Activated CD8-positive, alpha-beta memory T cell treated with anti-CD3 and anti-CD28 coated beads, Interleukin-2, amount 50 U/mL, for 24 hours (primary cell): ENCODE results near the gene RUFY3.

Experiments used
- DNase-seq: peaks from one replicate; pipeline ENCODE4 v3.0.0-alpha.2; 2020; ENCODE audit errors: extremely low read depth

The RUFY3 gene

DNA sequence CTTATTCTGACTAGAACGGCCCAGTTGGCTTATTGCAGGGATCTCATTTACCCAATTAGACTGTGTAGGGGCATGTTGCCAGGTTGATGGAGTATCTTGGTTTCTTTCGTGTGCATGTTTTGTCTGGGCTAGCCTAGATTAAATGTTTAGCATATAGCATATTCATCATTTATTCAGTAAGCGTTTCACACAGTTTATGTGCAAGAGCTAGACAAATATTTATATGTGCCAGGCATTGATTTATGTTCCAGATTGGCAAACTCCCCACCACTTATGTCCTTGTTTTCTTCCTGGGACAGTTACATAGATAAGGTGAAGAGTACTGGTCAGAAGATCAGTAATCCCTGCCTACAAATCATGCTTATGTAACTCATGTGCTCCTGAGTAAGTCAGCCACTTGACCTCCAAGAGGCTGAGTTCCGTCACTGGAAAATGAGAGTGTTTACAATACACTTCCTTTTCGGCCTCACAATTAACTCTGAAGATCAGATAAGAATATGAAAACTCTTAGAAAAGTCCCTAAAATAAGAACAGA lies 57.2 kb downstream of the RUFY3 start:
- DNase-seq = no peak

DNA sequence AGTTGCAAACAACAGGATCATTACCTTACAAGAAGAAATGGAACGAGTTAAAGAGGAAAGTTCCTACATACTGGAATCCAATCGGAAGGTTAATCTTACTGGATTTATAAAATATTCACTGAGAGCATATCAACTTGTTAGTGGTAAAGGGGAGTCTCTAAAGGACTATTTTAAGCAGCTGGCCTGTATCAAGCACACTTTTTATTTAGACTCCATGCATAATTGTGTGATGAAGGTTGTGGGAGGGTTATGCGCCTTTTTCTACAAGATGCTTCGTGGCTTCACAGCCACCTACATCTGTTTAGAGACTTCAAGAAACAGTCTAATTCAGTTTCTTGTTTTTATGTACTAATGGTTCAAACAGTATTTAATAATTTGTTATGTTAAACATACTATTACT lies 61.3 kb downstream of the RUFY3 start:
- DNase-seq = no peak

DNA sequence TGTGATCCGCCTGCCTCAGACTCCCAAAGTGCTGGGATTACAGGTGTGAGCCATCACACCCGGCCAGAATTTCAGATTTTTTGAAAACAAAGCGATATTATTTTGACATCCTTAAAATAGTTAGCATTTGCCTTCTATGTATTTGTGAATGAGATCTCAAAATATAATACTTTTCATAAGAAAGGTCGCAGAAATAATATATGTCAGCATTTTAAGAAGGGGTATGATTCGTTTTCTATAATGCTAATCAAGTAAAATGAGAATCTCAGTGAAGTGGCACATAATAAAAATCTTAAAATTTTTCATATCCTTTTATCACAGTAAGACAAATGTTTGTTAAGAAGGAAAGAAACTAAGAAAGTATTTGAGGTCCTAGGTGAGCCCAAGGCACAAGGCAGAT lies 65.7 kb downstream of the RUFY3 start:
- no peak for DNase-seq

DNA sequence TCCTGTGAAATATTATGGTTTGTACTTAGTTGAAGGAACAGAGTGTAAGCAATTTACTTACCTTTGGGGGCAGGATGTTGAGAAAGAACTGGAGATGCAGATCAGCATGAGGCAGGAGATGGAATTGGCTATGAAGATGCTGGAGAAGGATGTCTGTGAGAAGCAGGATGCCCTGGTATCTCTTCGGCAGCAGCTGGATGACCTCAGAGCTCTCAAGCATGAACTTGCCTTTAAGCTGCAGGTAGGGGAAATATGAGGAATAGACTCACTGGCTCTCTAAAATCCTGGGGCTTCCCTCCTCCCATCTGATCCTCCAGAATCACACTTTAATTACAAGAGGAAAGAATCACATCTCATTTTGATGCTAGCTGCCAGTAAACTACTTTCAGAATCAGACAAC lies 67.0 kb downstream of the RUFY3 start:
- DNase-seq = no peak

DNA sequence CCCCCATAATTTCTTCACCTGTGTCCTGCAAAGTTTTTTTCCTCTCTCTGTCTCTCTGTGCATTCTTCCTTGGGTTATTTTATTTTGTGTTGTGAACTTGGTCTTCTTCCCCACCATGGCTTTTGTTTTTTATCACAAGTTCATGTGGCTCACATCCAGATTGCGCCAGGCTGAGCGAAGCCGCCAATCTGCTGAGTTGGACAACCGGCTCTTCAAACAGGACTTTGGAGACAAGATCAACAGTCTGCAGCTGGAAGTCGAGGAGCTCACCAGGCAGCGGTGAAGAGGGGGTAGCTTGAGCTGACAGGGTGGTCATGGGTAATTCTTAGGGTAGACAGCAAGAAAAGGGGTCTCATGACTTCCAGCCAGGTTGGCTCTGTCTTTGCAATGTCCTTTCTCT lies 71.9 kb downstream of the RUFY3 start:
- DNase-seq = no peak

DNA sequence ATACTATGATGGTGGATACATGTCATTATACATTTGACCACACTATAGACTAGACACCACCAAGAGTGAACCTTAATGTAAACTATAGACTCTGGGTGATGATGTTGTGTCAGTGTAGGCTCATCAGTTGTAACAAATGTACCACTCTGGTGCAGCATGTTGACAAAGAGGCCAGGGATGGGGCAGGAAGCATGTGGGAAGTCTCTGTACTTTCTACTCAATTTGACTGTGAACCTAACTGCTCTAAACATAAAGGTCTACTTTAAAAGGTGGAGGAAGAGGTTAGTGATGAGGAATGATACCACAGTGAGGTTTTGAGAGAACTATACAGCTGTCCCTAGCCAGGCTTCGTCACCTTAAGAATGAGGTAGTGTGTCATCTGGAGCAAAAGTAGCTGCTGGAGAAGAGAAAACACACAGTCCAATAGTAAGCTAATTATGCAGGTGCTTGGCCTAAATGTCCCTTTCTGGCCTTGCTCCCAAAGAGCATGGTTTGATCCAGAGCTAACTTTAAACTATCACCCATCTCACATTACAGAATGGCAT lies 79.6 kb downstream of the RUFY3 start:
- DNase-seq = no peak

DNA sequence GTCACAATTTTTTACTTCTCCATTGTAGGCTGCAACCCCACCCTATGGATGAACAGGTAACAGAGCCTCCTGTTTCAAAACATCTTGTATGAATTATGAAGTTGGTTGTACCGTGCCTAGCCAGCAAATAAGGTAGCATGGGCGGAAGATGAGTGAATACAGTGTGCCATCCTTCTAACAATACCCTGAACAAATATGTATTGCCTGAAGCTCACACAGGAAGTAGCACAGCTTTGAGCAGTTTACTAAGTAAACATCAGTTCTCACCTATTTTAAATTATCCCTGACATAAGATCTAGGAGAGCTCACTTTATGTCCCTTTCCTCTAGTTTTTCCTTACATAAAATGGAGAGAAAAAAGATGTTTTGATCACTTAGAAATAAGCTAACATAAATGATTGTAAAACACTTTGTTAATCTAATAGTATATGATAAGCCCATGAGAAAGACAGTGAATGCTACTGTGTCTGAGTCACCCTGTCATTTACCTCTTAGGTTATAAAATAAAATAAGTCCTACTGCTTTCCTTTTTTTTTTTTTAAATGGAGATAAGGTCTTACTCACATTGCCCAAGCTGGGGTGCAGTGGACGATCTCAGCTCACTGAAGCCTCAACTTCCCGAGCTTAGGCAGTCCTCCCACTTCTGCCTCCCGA lies 81.3 kb downstream of the RUFY3 start:
- no peak for DNase-seq

DNA sequence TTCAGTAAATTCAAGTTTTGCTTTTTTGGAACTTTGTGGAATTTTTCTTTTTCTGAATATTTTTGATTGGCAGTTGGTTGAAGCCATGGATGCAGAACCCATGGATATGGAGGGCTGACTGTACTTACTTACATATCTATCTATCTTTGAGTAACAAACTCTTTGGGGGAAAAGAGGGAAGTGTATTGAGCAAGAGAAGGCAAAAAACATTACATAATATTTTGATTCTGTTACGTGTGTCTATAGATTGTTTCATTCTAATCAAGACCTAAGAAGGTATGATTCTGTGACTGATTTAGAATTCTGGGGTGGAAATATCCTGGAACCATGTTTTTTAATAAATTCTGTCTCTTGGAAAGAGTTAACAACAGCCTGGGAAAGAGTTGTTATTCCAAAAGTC lies 86.4 kb downstream of the RUFY3 start:
- no peak for DNase-seq

DNA sequence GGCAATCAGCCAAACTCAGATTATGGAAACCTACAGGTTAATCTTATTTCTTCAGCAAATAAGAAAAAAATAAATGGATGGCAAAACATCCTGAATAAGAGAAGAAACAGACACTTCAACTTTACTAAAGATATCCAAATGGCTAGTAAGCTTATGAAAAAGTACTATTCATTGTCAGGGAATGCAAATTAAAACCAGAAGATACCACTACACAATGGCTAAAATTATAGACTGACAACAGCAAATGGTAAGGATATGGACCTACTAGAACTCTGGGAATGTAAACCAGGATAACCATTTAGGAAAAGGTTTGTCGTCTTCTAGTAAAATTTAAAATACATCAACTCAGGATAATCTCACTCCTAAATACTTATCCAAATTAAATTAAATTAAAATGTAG lies 93.6 kb downstream of the RUFY3 start:
- no peak for DNase-seq

DNA sequence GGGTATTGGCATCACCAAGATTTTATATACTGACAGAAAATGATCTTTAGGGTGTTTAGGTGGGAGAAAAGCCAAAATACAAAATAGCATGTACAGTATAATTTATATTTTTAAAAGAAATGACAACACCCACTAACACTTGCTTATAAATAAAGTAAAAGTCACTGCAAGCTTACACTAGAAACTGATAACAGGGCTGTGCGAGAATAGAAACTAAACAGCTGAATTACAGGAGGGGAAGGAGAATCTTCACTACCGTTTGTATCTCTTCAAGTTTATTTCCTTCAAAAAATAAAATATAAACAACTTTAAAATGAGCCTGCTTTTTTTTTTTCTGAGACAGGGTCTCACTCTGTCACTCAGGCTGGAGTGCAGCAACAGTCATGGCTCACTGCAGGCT lies 95.1 kb downstream of the RUFY3 start:
- DNase-seq = no peak

DNA sequence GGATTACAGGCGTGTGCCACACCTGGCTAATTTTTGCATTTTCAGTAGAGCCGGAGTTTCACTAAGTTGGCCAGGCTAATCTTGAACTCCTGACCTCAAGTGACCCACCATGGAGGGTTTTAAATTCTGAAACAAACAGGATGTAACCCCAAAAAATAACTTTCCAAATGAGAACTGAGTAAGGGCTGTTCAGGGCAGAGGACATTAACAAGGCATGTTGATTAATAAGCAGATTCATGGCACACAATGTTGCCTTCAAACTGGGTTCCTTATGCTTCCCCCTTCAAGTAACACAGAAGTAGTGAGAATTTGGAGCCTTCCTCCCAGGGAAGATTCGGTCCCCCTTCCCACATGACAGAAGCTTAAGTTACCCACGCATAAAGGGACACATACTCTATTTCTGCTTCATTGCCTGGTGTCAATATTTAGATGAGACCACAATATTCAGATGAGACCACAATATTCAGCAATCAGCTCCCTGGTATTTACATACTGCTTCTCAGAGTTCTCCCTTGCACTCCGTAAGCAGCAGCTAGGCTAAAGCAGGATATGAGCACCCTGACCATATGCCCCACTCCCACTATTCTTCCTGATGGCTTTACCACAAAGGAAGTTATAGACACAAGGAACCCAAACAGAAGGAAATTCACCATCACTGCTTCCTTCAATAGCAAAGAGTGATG lies 96.5 kb downstream of the RUFY3 start:
- DNase-seq = no peak

DNA sequence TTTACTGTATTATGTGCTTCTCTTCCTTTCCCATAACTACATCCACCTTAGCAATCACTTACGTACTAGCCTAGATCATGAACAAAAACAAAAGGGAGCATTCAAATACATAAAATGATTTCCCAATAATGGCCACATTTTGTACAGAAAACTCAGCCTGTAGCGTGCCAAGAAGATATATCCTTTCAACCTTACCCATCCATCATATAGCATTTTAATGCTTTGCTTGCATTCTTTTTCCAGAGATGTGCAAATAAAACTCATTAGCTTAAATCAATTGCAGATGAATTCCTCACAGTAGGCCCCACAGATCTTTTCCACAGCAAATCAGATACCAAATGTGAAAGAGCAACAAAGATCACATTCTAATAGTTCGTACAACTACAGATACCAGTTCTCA lies 97.2 kb downstream of the RUFY3 start:
- no peak for DNase-seq

DNA sequence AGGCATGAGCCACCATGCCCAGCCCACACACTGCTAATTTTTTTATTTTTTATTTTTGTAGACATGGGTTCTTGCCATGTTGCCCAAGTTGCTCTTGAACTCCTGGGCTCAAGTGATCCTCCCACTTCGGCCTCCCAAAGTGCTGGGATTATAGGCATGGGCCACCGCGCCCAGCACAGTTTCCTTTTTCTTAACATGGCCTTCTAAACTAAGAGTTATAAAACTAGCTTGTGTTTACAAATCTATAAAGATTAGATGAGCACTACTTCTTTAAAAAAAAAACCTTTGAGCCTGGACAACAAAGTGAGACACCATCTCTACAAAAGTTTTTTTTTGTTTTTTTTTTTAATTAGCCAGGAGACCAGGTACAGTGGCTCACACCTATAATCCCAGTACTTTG lies 107.3 kb downstream of the RUFY3 start:
- no peak for DNase-seq

DNA sequence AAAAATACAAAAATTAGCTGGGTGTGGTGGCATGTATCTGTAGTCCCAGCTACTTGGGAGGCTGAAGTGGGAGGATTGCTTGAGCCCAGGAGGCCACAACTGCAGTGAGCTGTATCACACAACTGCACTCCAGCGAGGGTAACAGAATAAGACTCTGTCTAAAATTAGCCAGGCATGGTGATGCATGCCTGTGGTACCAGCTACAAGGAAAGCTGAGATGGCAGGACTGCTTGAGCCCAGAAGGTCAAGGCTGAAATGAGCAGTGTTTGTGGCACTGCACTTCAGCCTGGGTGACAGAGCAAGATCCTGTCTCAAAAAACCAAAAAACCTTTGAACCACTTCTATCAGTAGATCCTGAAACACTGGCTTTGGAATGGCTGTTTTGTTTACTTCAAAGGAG lies 107.7 kb downstream of the RUFY3 start:
- DNase-seq = no peak

DNA sequence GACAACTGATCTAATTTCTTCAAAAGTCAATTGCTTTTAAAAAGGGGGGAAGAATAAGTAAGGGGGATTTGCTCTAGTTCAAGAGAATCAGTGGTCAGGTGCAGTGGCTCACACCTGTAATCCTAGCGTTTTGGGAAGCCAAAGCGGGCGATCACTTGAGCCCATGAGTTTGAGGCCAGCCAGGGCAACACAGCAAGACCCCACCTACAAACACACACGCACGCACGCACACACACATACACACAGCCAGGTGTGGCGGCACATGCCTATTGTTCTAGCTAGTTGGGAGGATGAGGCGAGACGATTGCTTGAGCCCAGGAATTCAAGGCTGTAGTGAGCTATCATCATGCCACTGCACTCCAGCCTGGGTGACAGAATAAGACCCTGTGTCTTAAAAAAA lies 108.3 kb downstream of the RUFY3 start:
- no peak for DNase-seq

DNA sequence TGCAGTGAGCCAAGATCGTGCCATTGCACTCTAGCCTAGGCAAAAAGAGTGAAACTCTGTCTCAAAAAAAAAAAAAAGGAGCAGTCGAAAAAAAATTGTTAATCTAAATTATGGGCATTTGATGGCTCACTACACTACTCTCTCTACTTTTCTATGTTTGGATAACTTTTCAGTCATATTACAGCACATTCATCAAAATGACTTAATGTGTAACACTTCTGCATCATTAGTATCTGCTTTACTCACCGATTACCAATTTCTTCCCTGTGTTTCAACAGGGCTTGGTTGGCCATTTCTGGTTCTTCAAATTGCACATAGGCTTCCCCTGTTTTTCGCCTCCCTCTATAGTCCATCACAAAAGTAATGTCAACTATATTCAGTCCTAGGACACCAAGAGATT lies 109.5 kb downstream of the RUFY3 start:
- DNase-seq = no peak

DNA sequence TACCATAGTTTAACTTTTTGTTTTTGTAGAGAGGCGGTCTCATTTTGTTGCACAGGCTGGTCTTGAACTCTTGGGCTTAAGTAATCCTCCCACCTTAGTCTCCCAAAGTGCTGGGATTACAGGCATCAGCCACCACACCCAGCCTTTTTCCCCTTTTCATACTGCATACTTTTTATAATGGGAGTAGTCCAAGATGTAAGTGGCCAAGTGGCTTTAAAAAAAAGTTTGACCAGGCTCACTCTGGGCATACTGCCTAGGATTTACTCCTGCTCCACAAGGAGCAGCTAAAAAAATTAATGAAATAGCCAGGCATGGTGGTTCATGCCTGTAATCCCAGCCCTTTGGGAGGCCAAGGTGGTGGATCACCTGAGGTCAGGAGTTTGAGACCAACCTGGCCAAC lies 111.9 kb downstream of the RUFY3 start:
- DNase-seq = no peak

DNA sequence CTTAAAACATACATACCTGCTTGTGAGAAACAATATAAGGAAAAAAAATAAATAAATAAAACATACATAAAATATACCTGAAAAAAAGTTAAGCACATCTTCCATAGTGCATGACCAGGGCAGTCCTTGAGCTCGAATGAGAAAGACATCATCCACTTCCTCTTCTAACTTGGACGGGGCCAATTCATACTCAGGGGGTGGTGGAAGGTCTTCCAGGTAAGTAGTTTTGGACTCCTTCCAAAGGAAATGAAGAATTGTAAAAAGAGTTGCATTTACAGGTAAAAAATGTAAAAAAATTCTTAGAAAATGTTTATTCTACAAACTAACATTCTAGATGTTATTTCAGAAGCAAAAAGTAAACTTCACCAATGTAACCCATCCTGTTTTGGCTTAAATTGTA lies 114.3 kb downstream of the RUFY3 start:
- no peak for DNase-seq

DNA sequence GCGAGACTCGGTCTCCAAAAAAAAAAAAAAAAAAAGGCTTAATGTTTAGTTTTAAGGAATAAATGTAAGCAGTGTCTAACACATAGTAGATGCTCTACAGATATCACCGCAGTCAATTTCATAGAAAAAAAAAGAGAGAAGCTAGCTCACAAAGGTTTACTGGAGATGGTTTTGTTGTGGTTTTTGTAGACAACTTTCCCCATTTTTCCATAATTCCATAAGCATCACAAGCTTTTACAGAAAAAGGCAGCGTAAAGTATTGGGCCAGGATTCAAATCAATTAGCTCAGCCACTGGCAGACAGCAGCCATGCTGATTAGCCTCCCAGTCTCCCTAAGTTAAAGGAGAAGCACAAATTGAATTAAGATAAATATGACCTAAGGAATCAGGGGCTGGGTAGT lies 116.4 kb downstream of the RUFY3 start:
- no peak for DNase-seq

DNA sequence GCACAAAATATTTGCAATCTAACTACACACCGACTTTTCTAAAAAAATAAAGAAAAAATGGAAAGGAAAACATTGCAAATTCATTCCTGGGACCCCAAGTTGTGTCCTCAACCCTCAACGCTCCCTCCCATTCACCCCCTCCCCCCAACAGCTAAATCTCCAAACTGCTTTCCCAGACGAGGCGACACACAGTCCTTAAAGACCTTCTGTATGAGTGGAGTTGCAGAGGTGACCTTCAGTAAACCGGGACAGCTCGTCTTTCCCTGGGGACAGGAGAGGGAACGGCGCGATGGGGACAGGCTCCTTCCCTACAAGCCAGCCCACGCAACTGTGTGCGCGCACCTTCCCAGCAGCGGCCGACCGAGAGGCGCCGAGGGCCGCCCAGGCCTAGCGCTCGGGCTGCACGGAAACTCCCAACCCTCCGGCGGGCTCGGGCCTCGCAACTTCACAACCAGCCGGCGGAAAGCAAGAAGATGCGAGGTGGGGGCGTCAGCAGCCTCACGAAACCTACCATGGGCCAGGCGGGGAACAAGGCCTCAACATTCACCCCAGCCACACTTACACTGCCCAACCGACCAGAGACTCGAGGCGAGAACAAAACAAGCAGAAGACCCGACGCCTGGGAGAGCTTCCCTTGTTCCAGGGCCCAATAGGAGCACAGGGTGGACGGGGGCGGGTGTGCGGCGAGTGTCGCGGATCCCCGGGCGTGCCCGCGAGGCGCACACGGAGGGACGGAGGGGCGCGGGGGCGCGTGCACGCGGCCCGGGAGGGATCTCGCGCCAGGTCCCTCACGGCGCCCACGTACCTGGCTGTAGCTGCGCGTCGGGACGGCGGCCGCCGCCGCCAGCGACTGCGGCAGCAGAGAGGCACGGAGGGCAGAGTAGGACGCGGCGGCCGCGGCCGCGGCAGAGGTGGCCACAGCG lies 117.2 kb downstream of the RUFY3 start:
- DNase-seq = peak; percentile 19

DNA sequence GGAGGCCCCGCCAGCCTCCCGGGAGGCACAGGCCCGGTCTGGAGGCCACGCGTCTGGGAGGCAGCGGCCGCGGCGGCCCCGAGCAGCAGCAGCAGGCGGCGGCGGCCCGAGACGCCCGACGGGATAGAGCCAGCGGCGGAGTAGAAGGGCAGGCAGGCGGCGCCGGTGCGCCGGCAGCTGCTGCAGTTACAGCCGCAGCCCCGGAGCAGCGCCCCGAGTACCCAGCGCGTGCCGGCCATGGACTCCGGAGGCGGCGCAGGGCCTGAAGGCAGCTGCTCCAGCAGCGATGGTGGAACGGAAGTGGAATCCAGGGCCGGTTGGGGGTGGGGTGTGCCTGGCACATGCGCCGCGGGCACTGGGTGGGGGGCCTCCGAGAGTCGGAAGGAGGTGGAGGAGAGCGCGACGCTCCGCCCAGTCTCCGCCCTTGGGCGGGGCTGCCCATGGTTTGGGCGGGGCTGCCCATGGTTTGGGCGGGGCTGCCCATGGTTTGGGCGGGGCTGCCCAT lies 117.9 kb downstream of the RUFY3 start, which contains the start of gene GRSF1:
TSS of gene GRSF1 (minus strand) at position 302 of the 505 bp plus-strand sequence. CDS start at position 239, 63 bp downstream.
- DNase-seq = peak; percentile 84

DNA sequence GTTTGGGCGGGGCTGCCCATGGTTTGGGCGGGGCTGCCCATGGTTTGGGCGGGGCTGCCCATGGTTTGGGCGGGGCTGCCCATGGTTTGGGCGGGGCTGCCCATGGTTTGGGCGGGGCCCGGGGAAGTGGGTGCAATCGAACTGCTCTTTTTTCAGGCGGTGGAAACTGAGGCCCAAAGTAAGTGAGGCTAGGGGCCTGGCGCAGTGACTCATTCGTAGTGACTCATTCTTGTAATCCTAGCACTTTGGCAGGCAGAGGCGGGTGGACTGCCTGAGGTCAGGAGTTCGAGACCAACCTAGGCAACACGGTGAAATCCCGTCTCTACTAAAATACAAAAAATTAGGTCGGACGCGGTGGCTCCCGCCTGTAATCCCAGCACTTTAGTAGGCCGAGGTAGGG lies 118.4 kb downstream of the RUFY3 start:
- peak; percentile 18 for DNase-seq
